Measurements from ENCODE around the gene MAML3.

MAML3 gene

DNA sequence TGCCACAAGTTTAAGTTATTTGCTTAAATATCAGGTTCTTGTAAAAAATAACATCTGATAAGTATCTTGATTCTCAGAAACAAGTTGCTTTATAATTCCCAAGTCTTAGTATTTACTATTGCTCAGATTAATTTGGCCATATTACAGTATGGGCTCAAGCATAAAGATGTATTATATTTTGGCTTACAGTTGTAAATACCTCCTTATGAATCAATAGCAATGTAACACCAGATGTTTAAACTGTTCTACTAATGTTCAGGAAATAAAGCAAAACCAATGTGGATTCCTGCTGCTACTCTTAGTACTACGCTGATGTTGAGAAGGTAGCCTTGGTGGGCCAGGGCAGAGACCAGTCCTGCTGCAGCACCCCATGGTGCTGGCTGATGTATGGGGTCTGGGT is 385.6 kb downstream of the MAML3 start:
- Histone ChIP-seq H3K27me3 (no peaks in the 10 kb centered on the region), H3K36me3 (no peaks in the 10 kb centered on the region), H3K9me3 (no peaks in the 10 kb centered on the region), H3K4me3 (ENCODE audit: low read depth, low read length) (no peak overlapping the region), H3K4me1 (peaks cover 21% of the 10 kb centered on the region)
- no peak for DNase-seq
- TF ChIP-seq, protein P1, sequence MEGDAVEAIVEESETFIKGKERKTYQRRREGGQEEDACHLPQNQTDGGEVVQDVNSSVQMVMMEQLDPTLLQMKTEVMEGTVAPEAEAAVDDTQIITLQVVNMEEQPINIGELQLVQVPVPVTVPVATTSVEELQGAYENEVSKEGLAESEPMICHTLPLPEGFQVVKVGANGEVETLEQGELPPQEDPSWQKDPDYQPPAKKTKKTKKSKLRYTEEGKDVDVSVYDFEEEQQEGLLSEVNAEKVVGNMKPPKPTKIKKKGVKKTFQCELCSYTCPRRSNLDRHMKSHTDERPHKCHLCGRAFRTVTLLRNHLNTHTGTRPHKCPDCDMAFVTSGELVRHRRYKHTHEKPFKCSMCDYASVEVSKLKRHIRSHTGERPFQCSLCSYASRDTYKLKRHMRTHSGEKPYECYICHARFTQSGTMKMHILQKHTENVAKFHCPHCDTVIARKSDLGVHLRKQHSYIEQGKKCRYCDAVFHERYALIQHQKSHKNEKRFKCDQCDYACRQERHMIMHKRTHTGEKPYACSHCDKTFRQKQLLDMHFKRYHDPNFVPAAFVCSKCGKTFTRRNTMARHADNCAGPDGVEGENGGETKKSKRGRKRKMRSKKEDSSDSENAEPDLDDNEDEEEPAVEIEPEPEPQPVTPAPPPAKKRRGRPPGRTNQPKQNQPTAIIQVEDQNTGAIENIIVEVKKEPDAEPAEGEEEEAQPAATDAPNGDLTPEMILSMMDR (IDR thresholded peaks at IDR 0.05; ENCODE audit: low read depth, low read length): no peak

DNA sequence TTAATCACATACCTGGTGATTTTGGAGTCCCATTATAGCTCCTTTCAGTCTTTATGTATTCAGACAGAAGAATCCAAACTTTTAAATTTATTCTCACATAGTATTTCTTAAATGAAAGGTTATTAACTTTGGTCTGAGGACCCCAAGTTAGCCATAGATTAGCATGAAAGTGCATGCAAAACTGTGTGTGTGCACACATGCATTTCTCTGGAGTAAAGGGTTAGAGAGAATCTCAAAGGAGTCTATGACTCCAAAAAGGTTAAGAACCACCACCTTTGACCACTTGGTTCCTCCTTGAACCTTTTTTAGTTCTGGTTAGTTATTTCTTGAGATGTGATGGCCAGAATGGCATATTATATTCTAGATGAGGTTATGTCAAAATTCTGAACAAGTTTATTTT is 386.4 kb downstream of the MAML3 start:
- Histone ChIP-seq H3K4me1 (peaks cover 26% of the 10 kb centered on the region), H3K9me3 (no peaks in the 10 kb centered on the region), H3K36me3 (no peaks in the 10 kb centered on the region), H3K4me3 (ENCODE audit: low read depth, low read length) (no peak overlapping the region), H3K27me3 (no peaks in the 10 kb centered on the region)
- TF ChIP-seq, protein P1 (IDR thresholded peaks at IDR 0.05; ENCODE audit: low read depth, low read length): no peak
- no peak for DNase-seq

GRCh38 chr4:139767168-139767567 is 386.8 kb downstream of the MAML3 start:
- no peaks in the 10 kb centered on the region for H3K36me3 ChIP-seq
- no peak for DNase-seq
- no peaks in the 10 kb centered on the region for H3K27me3 ChIP-seq
- no peaks in the 10 kb centered on the region for H3K9me3 ChIP-seq
- H3K4me3 ChIP-seq (ENCODE audit: low read depth, low read length): no peak overlapping the region
- TF ChIP-seq, protein P1 (IDR thresholded peaks at IDR 0.05; ENCODE audit: low read depth, low read length): no peak
- peaks cover 30% of the 10 kb centered on the region for H3K4me1 ChIP-seq

- peak; percentile 33 for DNase-seq
- Histone ChIP-seq H3K9me3 (no peaks in the 10 kb centered on the region), H3K4me1 (peaks cover 39% of the 10 kb centered on the region), H3K27me3 (no peaks in the 10 kb centered on the region), H3K4me3 (ENCODE audit: low read depth, low read length) (no peak overlapping the region), H3K36me3 (no peaks in the 10 kb centered on the region)
- TF ChIP-seq, protein P1 (IDR thresholded peaks at IDR 0.05; ENCODE audit: low read depth, low read length): no peak
Measured at GRCh38 chr4:139764686-139765310, 389.2 kb downstream of the MAML3 start.

- Histone ChIP-seq H3K9me3 (no peaks in the 10 kb centered on the region), H3K4me3 (ENCODE audit: low read depth, low read length) (no peak overlapping the region), H3K36me3 (no peaks in the 10 kb centered on the region), H3K27me3 (no peaks in the 10 kb centered on the region), H3K4me1 (peaks cover 40% of the 10 kb centered on the region)
- no peak for DNase-seq
- TF ChIP-seq, protein P1 (IDR thresholded peaks at IDR 0.05; ENCODE audit: low read depth, low read length): no peak
Measured at GRCh38 chr4:139764182-139764581, 389.8 kb downstream of the MAML3 start.

DNA sequence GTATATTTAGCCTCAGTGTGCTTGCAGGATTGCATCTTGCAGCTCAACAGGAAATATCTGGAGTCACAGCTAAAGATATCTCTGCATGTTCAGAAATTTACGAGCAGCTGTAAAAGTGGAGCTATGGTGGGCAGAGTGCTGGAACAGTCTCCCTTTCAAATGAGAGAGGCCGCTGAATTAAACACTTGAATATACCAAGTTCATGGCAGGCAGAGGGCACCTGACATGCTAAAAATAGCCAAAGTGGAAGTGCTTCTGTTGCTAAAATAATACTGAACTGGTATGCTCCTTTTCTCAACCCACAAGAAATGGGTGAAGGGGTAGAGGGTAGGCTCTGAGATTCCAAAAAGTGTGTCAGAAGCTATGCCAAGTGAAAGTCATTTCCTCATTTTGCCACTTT is 390.3 kb downstream of the MAML3 start:
- H3K4me3 ChIP-seq (ENCODE audit: low read depth, low read length): no peak overlapping the region; the same call in 1 of the 2 replicates
- DNase-seq: no peak

More for the DNA sequence above, 390.3 kb downstream of the MAML3 start:
- peaks cover 46% of the 10 kb centered on the region for H3K4me1 ChIP-seq
- H3K36me3 ChIP-seq: no peaks in the 10 kb centered on the region
- TF ChIP-seq, protein P1 (IDR thresholded peaks at IDR 0.05; ENCODE audit: low read depth, low read length): no peak
- no peaks in the 10 kb centered on the region for H3K27me3 ChIP-seq
- no peaks in the 10 kb centered on the region for H3K9me3 ChIP-seq

Measured in BE2C (cell line).